ENCODE data around the gene PTN. TPM values are rescaled to one million over a fixed set of nuclear protein-coding genes. Genes with fewer than 3 reads are reported as not detected.
"Not testable (repeated sequence)": the region's sequence is repeated elsewhere in the genome, so short reads cannot be mapped to it uniquely, and the experiment has no call there.

The PTN gene
- polyA plus RNA-seq, 3 donors: 157 to 200 (median 186) TPM

- DNase-seq (ENCODE audit: extremely low read depth in 1 of 11, low read depth in 9 of 11, low spot score in 4 of 11): no peak
Measured at GRCh38 chr7:137231167-137231566, 112.4 kb downstream of the PTN start.

- no peak for DNase-seq (ENCODE audit: extremely low read depth in 1 of 11, low read depth in 9 of 11, low spot score in 4 of 11)
Measured at GRCh38 chr7:137221467-137221866, 122.1 kb downstream of the PTN start.

GRCh38 chr7:137213744-137214143 is 129.8 kb downstream of the PTN start:
- no peak for DNase-seq (ENCODE audit: extremely low read depth in 1 of 11, low read depth in 9 of 11, low spot score in 4 of 11)

- DNase-seq (ENCODE audit: extremely low read depth in 1 of 11, low read depth in 9 of 11, low spot score in 4 of 11): no peak
Measured at GRCh38 chr7:137209151-137209817, 134.2 kb downstream of the PTN start.

GRCh38 chr7:137206770-137207169 is 136.8 kb downstream of the PTN start:
- DNase-seq (ENCODE audit: extremely low read depth in 1 of 11, low read depth in 9 of 11, low spot score in 4 of 11): no peak

GRCh38 chr7:137204246-137204645 is 139.3 kb downstream of the PTN start:
- DNase-seq (ENCODE audit: extremely low read depth in 1 of 11, low read depth in 9 of 11, low spot score in 4 of 11): no peak

- DNase-seq (ENCODE audit: extremely low read depth in 1 of 11, low read depth in 9 of 11, low spot score in 4 of 11): no peak
Measured at GRCh38 chr7:137203351-137203750, 140.2 kb downstream of the PTN start.

- no peak for DNase-seq (ENCODE audit: extremely low read depth in 1 of 11, low read depth in 9 of 11, low spot score in 4 of 11)
Measured at GRCh38 chr7:137196648-137197047, 146.9 kb downstream of the PTN start.

- no peak for DNase-seq (ENCODE audit: extremely low read depth in 1 of 11, low read depth in 9 of 11, low spot score in 4 of 11)
Measured at GRCh38 chr7:137195996-137196395, 147.5 kb downstream of the PTN start.

- not testable (repeated sequence) for DNase-seq (ENCODE audit: extremely low read depth in 1 of 11, low read depth in 9 of 11, low spot score in 4 of 11)
Measured at GRCh38 chr7:137181619-137182018, 161.9 kb downstream of the PTN start.
